Astrocyte (in vitro differentiated cells and primary cell): Measurements from ENCODE around the gene SLC25A43. TPM values are rescaled to one million over a fixed set of nuclear protein-coding genes. Genes with fewer than 3 reads are reported as not detected.

Experiments used
- DNase-seq: peaks from one replicate; pipeline ENCODE4 v3.0.0-alpha.2; 2010; ENCODE audit warnings: low read depth
- FAIRE-seq: peaks from 2 replicates; lab custom pipeline; 2011; peaks lifted over from hg19 to GRCh38; lab: Jason Lieb, UNC
- H2AFZ ChIP-seq: 2 replicates; pipeline ENCODE4 v1.6.0; 2012; ENCODE audit warnings: low read depth, low read length, inconsistent platforms
- H3K27ac ChIP-seq: 2 replicates; pipeline ENCODE4 v1.5.1; 2011; ENCODE audit warnings: low read depth, low read length, inconsistent platforms
- H3K27me3 ChIP-seq: 2 replicates; pipeline ENCODE4 v1.6.0; 2011; ENCODE audit warnings: low read length, inconsistent platforms; ENCODE audit not compliant: insufficient read depth
- H3K36me3 ChIP-seq: 2 replicates; pipeline ENCODE4 v1.5.1; 2011; ENCODE audit warnings: low read length, inconsistent platforms; ENCODE audit not compliant: insufficient read depth
- H3K4me1 ChIP-seq: 2 replicates; pipeline ENCODE4 v1.5.1; 2011; ENCODE audit warnings: low read length, inconsistent platforms; ENCODE audit not compliant: insufficient read depth
- H3K4me2 ChIP-seq: 2 replicates; pipeline ENCODE4 v1.6.0; 2012; ENCODE audit warnings: low read length, inconsistent platforms
- H3K4me3 ChIP-seq: 2 replicates; pipeline ENCODE4 v1.5.1; 2011; ENCODE audit warnings: low read depth, mild to moderate bottlenecking, low read length, inconsistent platforms; ENCODE audit not compliant: insufficient read depth
- H3K79me2 ChIP-seq: 2 replicates; pipeline ENCODE4 v1.6.0; 2012; ENCODE audit warnings: mild to moderate bottlenecking, low read length, inconsistent platforms; ENCODE audit not compliant: insufficient read depth
- H3K9ac ChIP-seq: 2 replicates; pipeline ENCODE4 v1.6.0; 2012; ENCODE audit warnings: mild to moderate bottlenecking, low read length, inconsistent platforms
- H3K9me3 ChIP-seq: 2 replicates; pipeline ENCODE4 v1.5.1; 2012; ENCODE audit warnings: low read depth, mild to moderate bottlenecking, low read length, inconsistent platforms; ENCODE audit not compliant: insufficient read depth
- H4K20me1 ChIP-seq: 2 replicates; pipeline ENCODE4 v1.6.0; 2012; ENCODE audit warnings: low read length, inconsistent platforms; ENCODE audit not compliant: insufficient read depth
- H3K27ac Mint-ChIP-seq: one replicate; pipeline ENCODE4 v1.8.0; 2021; ENCODE audit warnings: mild to moderate bottlenecking, mixed read lengths; ENCODE audit not compliant: unreplicated experiment
- H3K27me3 Mint-ChIP-seq: one replicate; pipeline ENCODE4 v1.8.0; 2021; ENCODE audit warnings: low read depth, mixed read lengths; ENCODE audit not compliant: unreplicated experiment
- H3K36me3 Mint-ChIP-seq: one replicate; pipeline ENCODE4 v1.8.0; 2021; ENCODE audit warnings: low read depth, mixed read lengths; ENCODE audit not compliant: unreplicated experiment
- H3K4me1 Mint-ChIP-seq: one replicate; pipeline ENCODE4 v1.8.0; 2021; ENCODE audit warnings: low read depth, mixed read lengths; ENCODE audit not compliant: unreplicated experiment
- H3K4me3 Mint-ChIP-seq: one replicate; pipeline ENCODE4 v1.8.0; 2021; ENCODE audit warnings: mild to moderate bottlenecking, moderate library complexity, mixed read lengths; ENCODE audit not compliant: unreplicated experiment
- H3K9me3 Mint-ChIP-seq: one replicate; pipeline ENCODE4 v1.8.0; 2021; ENCODE audit warnings: mild to moderate bottlenecking, mixed read lengths; ENCODE audit not compliant: unreplicated experiment
- CTCF ChIP-seq: IDR thresholded peaks from 2 replicates; pipeline ENCODE4 v1.5.1; 2011; ENCODE audit warnings: low read depth, mild to moderate bottlenecking, inconsistent platforms, low read length, moderate library complexity; ENCODE audit not compliant: insufficient read depth
- EZH2 ChIP-seq: IDR thresholded peaks from 2 replicates; pipeline ENCODE4 v1.6.1; 2012; ENCODE audit warnings: mild to moderate bottlenecking, low read length, inconsistent platforms; ENCODE audit not compliant: insufficient read depth
- total RNA-seq: library from RNA; stranded (reverse); gene quantifications from 2 replicates; pipeline ENCODE4 v1.2.1, GENCODE V29; 2021

Gene SLC25A43
- total RNA-seq, 1 donor from 2014 or later, result 11.6 TPM

GRCh38 chrX:119477812-119478232 lies 78.7 kb downstream of the SLC25A43 start:
- Histone ChIP-seq H2AFZ (no peak overlapping the region), H4K20me1 (no peaks in the 10 kb centered on the region), H3K36me3 (no peaks in the 10 kb centered on the region), H3K79me2 (no peaks in the 10 kb centered on the region), H3K27ac (no peak overlapping the region), H3K4me2 (peak overlapping the region; percentile 54), H3K27me3 (no peaks in the 10 kb centered on the region), H3K4me1 (peaks cover 7% of the 10 kb centered on the region), H3K9ac (no peak overlapping the region), H3K4me3 (no peak overlapping the region), H3K9me3 (no peaks in the 10 kb centered on the region)
- Mint-ChIP-seq H3K36me3 (no peaks in the 10 kb centered on the region), H3K9me3 (no peaks in the 10 kb centered on the region), H3K4me1 (peaks cover 11% of the 10 kb centered on the region), H3K4me3 (no peak overlapping the region), H3K27ac (no peak overlapping the region), H3K27me3 (no peaks in the 10 kb centered on the region)
- no peak for TF ChIP-seq CTCF
- no peak for TF ChIP-seq EZH2
- peak; percentile 47 for FAIRE-seq
- DNase-seq, result peak; percentile 68

- H3K79me2 ChIP-seq, result no peaks in the 10 kb centered on the region
- H3K4me3 Mint-ChIP-seq, result no peak overlapping the region
- H3K9me3 ChIP-seq, result no peaks in the 10 kb centered on the region
- no peak overlapping the region for H3K27ac ChIP-seq
- H3K9ac ChIP-seq, result no peak overlapping the region
- peaks cover 7% of the 10 kb centered on the region for H3K4me1 ChIP-seq
- no peak for TF ChIP-seq CTCF
- no peak for TF ChIP-seq EZH2
- H3K27ac Mint-ChIP-seq, result no peak overlapping the region
- DNase-seq, result no peak
- no peaks in the 10 kb centered on the region for H3K9me3 Mint-ChIP-seq
- no peak for FAIRE-seq
- H3K27me3 Mint-ChIP-seq, result no peaks in the 10 kb centered on the region
- H3K27me3 ChIP-seq, result no peaks in the 10 kb centered on the region
- H2AFZ ChIP-seq, result no peak overlapping the region
- H3K4me3 ChIP-seq, result no peak overlapping the region
- H3K4me2 ChIP-seq, result no peak overlapping the region
- no peaks in the 10 kb centered on the region for H3K36me3 ChIP-seq
- no peaks in the 10 kb centered on the region for H3K36me3 Mint-ChIP-seq
- peaks cover 11% of the 10 kb centered on the region for H3K4me1 Mint-ChIP-seq
- no peaks in the 10 kb centered on the region for H4K20me1 ChIP-seq
Observed at GRCh38 chrX:119478504-119478903, 79.4 kb downstream of the SLC25A43 start.

GRCh38 chrX:119479845-119480244 lies 80.7 kb downstream of the SLC25A43 start:
- Histone ChIP-seq H4K20me1 (no peaks in the 10 kb centered on the region), H3K79me2 (no peaks in the 10 kb centered on the region), H3K9ac (no peak overlapping the region), H3K4me2 (no peak overlapping the region), H3K9me3 (no peaks in the 10 kb centered on the region), H2AFZ (no peak overlapping the region), H3K4me1 (peaks cover 7% of the 10 kb centered on the region), H3K27me3 (no peaks in the 10 kb centered on the region), H3K36me3 (no peaks in the 10 kb centered on the region), H3K4me3 (no peak overlapping the region), H3K27ac (no peak overlapping the region)
- no peak overlapping the region for H3K27ac Mint-ChIP-seq
- no peaks in the 10 kb centered on the region for H3K27me3 Mint-ChIP-seq
- no peak overlapping the region for H3K4me3 Mint-ChIP-seq
- H3K36me3 Mint-ChIP-seq, result no peaks in the 10 kb centered on the region
- H3K4me1 Mint-ChIP-seq, result peaks cover 11% of the 10 kb centered on the region
- no peak for TF ChIP-seq CTCF
- TF ChIP-seq EZH2, result no peak
- no peak for FAIRE-seq
- no peaks in the 10 kb centered on the region for H3K9me3 Mint-ChIP-seq
- DNase-seq, result no peak
